Neuronal stem cell (in vitro differentiated cells): ENCODE results near the gene YIPF6.

Experiments
- DNase-seq: peaks from one replicate; pipeline ENCODE4 v3.0.0-alpha.2; 2013; ENCODE audit warnings: low spot score
- H2AFZ ChIP-seq: one replicate; pipeline ENCODE4 v1.6.1; 2013; ENCODE audit warnings: mild to moderate bottlenecking, low read length, inconsistent platforms
- H2AK5ac ChIP-seq: 2 replicates; pipeline ENCODE4 v1.6.1; 2013; ENCODE audit warnings: low read depth, mild to moderate bottlenecking, inconsistent platforms, low read length, moderate library complexity, mixed read lengths
- H2BK120ac ChIP-seq: 2 replicates; pipeline ENCODE4 v1.6.1; 2013; ENCODE audit warnings: low read depth, mild to moderate bottlenecking, inconsistent platforms, low read length, moderate library complexity, mixed read lengths
- H2BK12ac ChIP-seq: one replicate; pipeline ENCODE4 v1.6.1; 2013; ENCODE audit warnings: low read length, inconsistent platforms
- H2BK15ac ChIP-seq: 2 replicates; pipeline ENCODE4 v1.6.1; 2013; ENCODE audit warnings: mild to moderate bottlenecking, low read length, inconsistent platforms, mixed read lengths
- H2BK5ac ChIP-seq: one replicate; pipeline ENCODE4 v1.6.1; 2013; ENCODE audit warnings: inconsistent platforms, mild to moderate bottlenecking, low read length, moderate library complexity
- H3K14ac ChIP-seq: one replicate; pipeline ENCODE4 v1.6.1; 2013; ENCODE audit warnings: low read length, inconsistent platforms
- H3K18ac ChIP-seq: 2 replicates; pipeline ENCODE4 v1.6.1; 2013; ENCODE audit warnings: low read length, inconsistent platforms
- H3K23ac ChIP-seq: 2 replicates; pipeline ENCODE4 v1.6.1; 2013; ENCODE audit warnings: low read depth, mild to moderate bottlenecking, mixed read lengths, low read length, inconsistent platforms; ENCODE audit not compliant: poor library complexity
- H3K27ac ChIP-seq: replicated peaks from 3 replicates; pipeline ENCODE4 v1.5.1; 2013; ENCODE audit warnings: low read length, inconsistent platforms
- H3K27me3 ChIP-seq, 3 experiments: 2 replicates each; pipeline ENCODE4 v1.6.1; 2013; ENCODE audit warnings: low read length in 3 of 3, mild to moderate bottlenecking in 2 of 3, inconsistent platforms in 1 of 3, low read depth in 1 of 3, mixed read lengths in 1 of 3, moderate library complexity in 1 of 3; ENCODE audit not compliant: control insufficient read depth in 3 of 3, insufficient read depth in 3 of 3
- H3K36me3 ChIP-seq, 2 donors: replicated peaks in 1 of 2; 2 replicates each; pipeline ENCODE4 v1.6.1; 2013; ENCODE audit warnings: low read length in 2 of 2; ENCODE audit not compliant: control insufficient read depth in 2 of 2, insufficient read depth in 2 of 2
- H3K4ac ChIP-seq: 2 replicates; pipeline ENCODE4 v1.6.1; 2013; ENCODE audit warnings: inconsistent platforms, mild to moderate bottlenecking, low read length, moderate library complexity
- H3K4me1 ChIP-seq, 2 donors: 1 replicate in 1 of 2; 2 replicates in 1 of 2; pipeline ENCODE4 v1.6.1; 2013; ENCODE audit warnings: low read length in 2 of 2, low read depth in 1 of 2; ENCODE audit not compliant: control insufficient read depth in 2 of 2, insufficient read depth in 1 of 2
- H3K4me2 ChIP-seq: one replicate; pipeline ENCODE4 v1.6.1; 2013; ENCODE audit warnings: mild to moderate bottlenecking, low read length, inconsistent platforms; ENCODE audit not compliant: insufficient read depth, poor library complexity, severe bottlenecking
- H3K4me3 ChIP-seq, 2 donors: 2 replicates each; pipeline ENCODE4 v1.5.1; 2013; ENCODE audit warnings: low read length in 2 of 2, mild to moderate bottlenecking in 2 of 2, inconsistent platforms in 1 of 2, moderate library complexity in 1 of 2
- H3K79me1 ChIP-seq: one replicate; pipeline ENCODE4 v1.6.1; 2013; ENCODE audit warnings: low read depth, mild to moderate bottlenecking, inconsistent platforms, low read length, moderate library complexity
- H3K9ac ChIP-seq: one replicate; pipeline ENCODE4 v1.6.1; 2013; ENCODE audit warnings: mild to moderate bottlenecking, low read depth, low read length, inconsistent platforms; ENCODE audit not compliant: poor library complexity
- H3K9me3 ChIP-seq, 2 donors: replicated peaks in 1 of 2; 2 replicates each; pipeline versions ENCODE3 to v1.6.1; 2013; ENCODE audit warnings: low read length in 2 of 2, mild to moderate bottlenecking in 2 of 2, inconsistent platforms in 1 of 2, low read depth in 1 of 2, mixed read lengths in 1 of 2, moderate library complexity in 1 of 2; ENCODE audit not compliant: control insufficient read depth in 2 of 2, insufficient read depth in 1 of 2
- H4K8ac ChIP-seq: one replicate; pipeline ENCODE4 v1.6.1; 2013; ENCODE audit warnings: low read depth, mild to moderate bottlenecking, inconsistent platforms, low read length, moderate library complexity
- H4K91ac ChIP-seq: one replicate; pipeline ENCODE4 v1.6.1; 2013; ENCODE audit warnings: low read length, low read depth, mild to moderate bottlenecking, inconsistent platforms; ENCODE audit not compliant: poor library complexity
- WGBS, 2 donors: extraction: QIAGEN DNeasy Blood & Tissue Kit; methylation state at CpG; one replicate each; pipeline ENCODE4 v1.1.7; 2013; ENCODE audit warnings: missing lambda C conversion rate in 2 of 2, mixed read lengths in 1 of 2; ENCODE audit not compliant: insufficient read length in 2 of 2, insufficient replicate concordance in 1 of 2; ENCODE audit errors: extremely low coverage in 2 of 2; 5-methylcytosine and 5-hydroxymethylcytosine counted together

Gene YIPF6

GRCh38 chrX:68536429-68536828 is 37.6 kb downstream of the YIPF6 start:
- no peak overlapping the region for H3K23ac ChIP-seq
- H4K8ac ChIP-seq, result no peak overlapping the region
- no peak overlapping the region for H2BK15ac ChIP-seq
- H3K27ac ChIP-seq, result no peak overlapping the region
- H2BK120ac ChIP-seq, result no peak overlapping the region
- no peaks in the 10 kb centered on the region for H3K27me3 ChIP-seq
- WGBS, 2 donors, result no CpG with 5 or more reads among the region's 1 CpG
- no peak overlapping the region for H3K4me2 ChIP-seq
- no peak overlapping the region for H3K4me3 ChIP-seq
- no peak overlapping the region for H4K91ac ChIP-seq
- H3K79me1 ChIP-seq, result no peaks in the 10 kb centered on the region
- no peak overlapping the region for H2AFZ ChIP-seq
- H3K18ac ChIP-seq, result no peak overlapping the region
- no peak overlapping the region for H3K14ac ChIP-seq
- H2BK5ac ChIP-seq, result no peak overlapping the region
- H2AK5ac ChIP-seq, result no peak overlapping the region
- H3K9me3 ChIP-seq, result no peaks in the 10 kb centered on the region
- peaks cover 0 to 1% of the 10 kb centered on the region in 2 donors for H3K4me1 ChIP-seq
- H3K9ac ChIP-seq, result no peak overlapping the region
- peaks cover 0 to 21% of the 10 kb centered on the region in 2 donors for H3K36me3 ChIP-seq
- no peak overlapping the region for H3K4ac ChIP-seq
- no peak overlapping the region for H2BK12ac ChIP-seq
- no peak for DNase-seq

GRCh38 chrX:68536884-68537283 is 38.0 kb downstream of the YIPF6 start:
- no peak overlapping the region for H3K27ac ChIP-seq
- no peak overlapping the region for H2BK12ac ChIP-seq
- no peak overlapping the region for H2AK5ac ChIP-seq
- peaks cover 0 to 1% of the 10 kb centered on the region in 2 donors for H3K4me1 ChIP-seq
- no peak overlapping the region for H4K91ac ChIP-seq
- WGBS, 2 donors, result no CpG with 5 or more reads among the region's 2 CpGs
- no peak overlapping the region for H4K8ac ChIP-seq
- H3K9ac ChIP-seq, result no peak overlapping the region
- H2BK15ac ChIP-seq, result no peak overlapping the region
- H3K9me3 ChIP-seq, result no peaks in the 10 kb centered on the region
- H3K23ac ChIP-seq, result no peak overlapping the region
- peaks cover 0 to 17% of the 10 kb centered on the region in 2 donors for H3K36me3 ChIP-seq
- H3K79me1 ChIP-seq, result no peaks in the 10 kb centered on the region
- no peak overlapping the region for H2BK5ac ChIP-seq
- no peak overlapping the region for H2AFZ ChIP-seq
- H3K18ac ChIP-seq, result no peak overlapping the region
- no peak overlapping the region for H3K14ac ChIP-seq
- no peak for DNase-seq
- no peak overlapping the region for H3K4me3 ChIP-seq
- H3K4me2 ChIP-seq, result no peak overlapping the region
- no peak overlapping the region for H2BK120ac ChIP-seq
- H3K4ac ChIP-seq, result no peak overlapping the region
- H3K27me3 ChIP-seq, result no peaks in the 10 kb centered on the region

GRCh38 chrX:68550193-68550592 is 51.3 kb downstream of the YIPF6 start:
- no peaks in the 10 kb centered on the region for H3K4me1 ChIP-seq

GRCh38 chrX:68556036-68556435 is 57.2 kb downstream of the YIPF6 start:
- Histone ChIP-seq H3K4me1 (no peaks in the 10 kb centered on the region), H2AFZ (no peak overlapping the region), H2BK12ac (no peak overlapping the region), H4K8ac (no peak overlapping the region), H2BK5ac (no peak overlapping the region), H4K91ac (no peak overlapping the region), H3K4me2 (no peak overlapping the region), H3K18ac (no peak overlapping the region), H3K9me3 (no peaks in the 10 kb centered on the region), H2AK5ac (no peak overlapping the region), H3K79me1 (no peaks in the 10 kb centered on the region), H3K4me3 (no peak overlapping the region), H2BK120ac (no peak overlapping the region), H3K36me3 (no peaks in the 10 kb centered on the region), H3K23ac (no peak overlapping the region), H3K14ac (no peak overlapping the region), H3K9ac (no peak overlapping the region), H3K4ac (no peak overlapping the region), H2BK15ac (no peak overlapping the region), H3K27me3 (no peaks in the 10 kb centered on the region), H3K27ac (no peak overlapping the region)
- no CpG with 5 or more reads among the region's 4 CpGs for WGBS, 2 donors
- DNase-seq, result no peak

More at GRCh38 chrX:68550193-68550592, 51.3 kb downstream of the YIPF6 start:
- Histone ChIP-seq H3K14ac (no peak overlapping the region), H3K4me2 (no peak overlapping the region), H3K9me3 (no peaks in the 10 kb centered on the region), H3K4ac (no peak overlapping the region), H3K23ac (no peak overlapping the region), H2AK5ac (no peak overlapping the region), H3K27me3 (no peaks in the 10 kb centered on the region), H3K79me1 (no peaks in the 10 kb centered on the region), H2BK120ac (no peak overlapping the region), H4K91ac (no peak overlapping the region), H3K36me3 (no peaks in the 10 kb centered on the region), H3K18ac (no peak overlapping the region), H2BK15ac (no peak overlapping the region), H3K27ac (no peak overlapping the region), H4K8ac (no peak overlapping the region), H2AFZ (no peak overlapping the region), H3K9ac (no peak overlapping the region), H3K4me3 (no peak overlapping the region), H2BK12ac (no peak overlapping the region), H2BK5ac (no peak overlapping the region)
- WGBS, 2 donors, result no CpG with 5 or more reads among the region's 3 CpGs
- no peak for DNase-seq
